Measurements from ENCODE around the gene DAB1.

DAB1 gene

DNA sequence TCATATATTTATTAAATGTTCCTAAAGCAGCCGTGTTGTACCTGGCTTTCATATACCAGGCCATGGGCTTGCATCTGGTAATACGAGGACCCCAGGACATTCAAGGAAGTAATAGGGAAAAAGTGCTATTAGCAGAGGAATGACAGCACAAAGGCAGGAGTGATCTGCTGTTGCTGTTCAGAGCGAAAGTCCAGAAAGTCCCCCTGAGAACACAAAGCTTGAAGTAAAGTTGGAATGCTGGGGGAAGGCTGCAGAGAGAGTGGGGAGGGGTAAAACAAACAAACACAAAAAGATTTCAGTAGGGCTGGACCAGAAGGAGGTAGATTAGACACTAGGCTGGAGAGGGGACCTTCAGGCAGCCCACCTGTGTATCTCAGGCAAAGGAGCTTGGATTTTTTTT lies 363.4 kb downstream of the DAB1 start:
- DNase-seq, result no peak

DNA sequence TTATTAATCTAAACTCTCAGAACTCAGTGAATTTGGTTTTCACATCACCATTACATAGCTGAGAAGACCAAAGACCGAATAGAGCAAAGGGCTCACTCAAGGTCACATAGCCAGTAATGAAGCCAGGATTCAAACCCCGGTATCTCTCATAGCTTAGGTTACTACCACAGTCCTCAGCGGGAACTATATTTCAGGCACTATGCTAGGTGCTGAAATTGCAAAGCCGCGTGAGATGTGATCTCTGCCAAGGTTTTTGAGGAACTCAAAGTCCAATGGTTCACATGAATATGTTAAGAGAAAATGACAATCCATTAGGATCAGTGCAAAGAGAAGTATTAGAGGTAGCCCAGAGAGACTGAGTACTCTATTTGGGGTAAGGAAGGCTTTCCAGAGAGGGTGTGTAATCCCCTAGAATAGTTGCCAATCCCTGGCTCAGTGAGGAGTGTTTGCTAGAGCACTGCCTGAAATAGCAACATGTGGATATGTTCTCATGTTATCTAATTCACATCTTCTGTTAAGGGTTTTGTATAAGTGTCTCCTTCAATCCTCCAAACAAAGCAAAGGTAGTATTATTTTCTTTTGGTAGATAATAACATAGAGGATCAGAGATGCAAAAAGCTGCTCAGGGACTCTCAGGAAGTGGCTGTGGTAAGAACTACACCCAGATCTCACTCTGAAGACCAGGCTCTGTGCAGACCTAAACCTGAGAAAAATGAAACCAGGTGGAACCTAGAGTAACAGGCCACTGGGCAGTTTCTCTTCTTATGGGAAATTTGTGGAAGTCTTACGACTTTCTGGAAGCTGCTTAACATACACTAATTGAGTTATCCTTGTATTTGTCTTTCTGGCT lies 365.0 kb downstream of the DAB1 start:
- no peak for DNase-seq

DNA sequence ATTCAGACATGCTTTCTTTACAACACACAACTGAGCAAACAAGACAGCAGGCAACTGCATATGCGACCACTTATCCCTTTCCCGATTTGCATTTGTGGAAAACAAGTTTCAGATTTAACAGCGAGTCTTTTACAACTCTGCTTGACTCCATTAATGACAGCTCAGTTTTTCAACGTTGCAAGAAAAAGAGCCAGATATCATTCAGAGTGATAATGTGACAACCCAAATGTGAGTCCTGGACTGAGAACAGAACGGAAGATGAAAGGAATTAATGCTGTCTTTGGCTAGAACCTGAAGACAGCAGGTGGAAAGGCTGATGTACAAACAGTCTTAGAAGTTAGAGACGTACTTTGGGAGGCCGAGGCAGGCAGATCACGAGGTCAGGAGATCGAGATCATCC lies 375.0 kb downstream of the DAB1 start:
- DNase-seq, result no peak

DNA sequence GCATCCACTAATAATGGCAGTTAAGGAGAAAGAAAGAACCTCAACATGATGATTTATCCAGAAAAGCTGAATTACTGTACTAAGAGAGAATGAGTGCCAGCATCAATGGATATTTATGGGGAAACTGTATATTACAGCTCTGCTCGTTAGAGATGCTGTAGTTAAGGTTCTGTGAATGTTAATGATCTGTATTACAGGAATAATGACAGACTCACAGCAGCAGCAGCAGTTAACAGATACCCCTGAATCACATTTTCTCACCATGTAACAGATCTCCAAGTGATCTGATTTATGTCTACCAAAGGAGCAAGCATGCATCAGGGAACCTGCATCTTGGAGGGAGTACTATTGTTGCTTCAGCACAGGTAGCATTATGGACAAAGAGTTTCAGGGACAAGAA lies 377.4 kb downstream of the DAB1 start:
- DNase-seq, result no peak

DNA sequence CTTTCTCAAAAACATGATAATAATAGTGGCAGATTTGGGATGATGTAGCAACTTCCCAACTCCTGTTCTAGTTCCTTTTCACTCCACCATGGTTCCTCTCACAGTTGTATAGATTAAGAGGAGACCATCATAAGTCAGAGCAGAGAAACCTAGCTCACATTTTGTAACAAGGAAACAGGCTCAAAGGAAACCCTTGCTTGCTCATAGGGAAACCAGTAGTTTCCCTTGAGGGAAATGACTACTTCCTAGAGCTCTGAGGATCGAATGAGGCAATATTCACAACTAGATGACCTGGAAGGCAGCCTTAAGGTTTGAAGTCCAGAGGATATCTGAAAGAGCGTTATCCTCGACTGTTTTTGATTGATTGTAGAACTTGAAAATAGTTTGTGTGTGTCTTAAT lies 382.0 kb downstream of the DAB1 start:
- DNase-seq, result no peak

DNA sequence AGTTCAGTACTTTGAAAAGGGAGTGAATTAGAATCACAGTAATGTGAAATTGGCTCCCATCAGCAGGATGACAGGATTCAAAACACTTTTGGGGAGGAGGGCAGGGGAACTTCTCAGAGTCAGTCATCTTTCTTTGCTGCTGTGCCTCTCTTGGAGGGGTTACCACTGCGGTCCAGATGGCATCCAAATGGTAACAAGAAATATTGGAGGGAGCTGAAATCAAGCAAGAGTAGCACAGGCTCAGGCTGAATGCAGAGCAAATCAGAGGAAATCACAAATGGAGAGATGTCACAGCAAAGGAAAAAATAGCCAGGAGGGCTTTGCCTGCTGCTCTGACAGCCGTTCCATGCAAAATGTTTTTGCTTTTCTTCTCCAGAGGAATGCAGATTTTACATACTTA lies 383.0 kb downstream of the DAB1 start:
- no peak for DNase-seq

DNA sequence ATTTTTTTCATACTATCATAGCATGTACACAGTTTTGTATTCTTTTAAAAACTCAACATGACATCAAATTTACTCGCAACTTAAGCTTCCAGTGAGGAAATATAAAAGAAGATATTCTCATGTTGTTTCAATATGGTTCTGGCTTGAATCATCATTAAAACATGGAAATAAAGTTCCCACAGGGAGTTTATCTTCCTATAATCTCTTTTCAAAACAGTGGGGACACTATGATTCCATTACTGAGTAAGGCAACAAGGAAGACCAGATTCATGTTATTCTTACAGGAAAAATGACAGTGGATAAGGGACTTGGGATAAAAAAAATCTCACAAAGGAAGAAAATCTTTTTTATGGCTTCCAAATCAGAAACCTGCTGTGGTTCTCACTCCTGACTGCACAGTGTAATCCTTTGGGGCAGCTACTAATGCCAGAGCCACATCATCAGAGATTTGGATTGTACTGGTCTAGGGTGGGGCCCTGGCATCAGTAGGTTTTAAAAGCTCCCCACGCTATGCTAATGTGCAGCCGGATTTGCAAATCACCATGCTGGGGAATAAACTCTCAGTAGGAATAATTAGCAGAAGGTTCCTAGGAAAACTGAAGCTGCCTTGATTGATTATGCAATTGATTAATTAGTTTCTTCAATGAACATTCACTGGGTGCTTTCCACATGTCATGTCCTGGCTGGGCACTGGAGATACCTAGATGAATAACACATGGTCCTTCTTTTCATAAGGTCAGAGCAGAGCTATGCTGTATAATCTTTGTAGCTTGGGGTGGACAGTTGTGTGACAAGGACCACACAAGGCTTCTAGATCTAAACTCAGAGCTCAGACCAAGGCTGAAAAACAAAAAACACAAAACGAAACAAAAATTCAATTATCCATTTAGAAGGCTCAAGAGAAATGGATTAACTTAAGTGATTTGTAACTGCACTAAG lies 386.9 kb downstream of the DAB1 start:
- DNase-seq, result no peak

DNA sequence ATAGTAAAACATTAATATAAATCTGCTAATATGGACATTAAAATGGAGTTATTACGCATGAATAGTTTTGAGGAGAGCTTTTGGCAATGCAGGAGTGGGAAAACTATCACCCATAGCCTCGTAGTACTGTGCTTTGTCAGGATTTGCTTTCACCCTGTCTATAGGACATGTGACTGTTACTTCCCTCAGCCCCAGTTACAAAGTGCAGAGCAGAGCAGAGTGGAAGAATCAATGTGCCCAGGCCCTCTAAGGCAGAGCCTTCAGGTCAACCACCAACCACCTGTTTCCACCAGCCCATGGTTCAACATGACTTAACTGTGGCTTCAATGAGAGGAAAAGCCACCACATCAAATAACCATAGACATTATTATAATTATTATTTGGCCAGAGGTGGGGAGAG lies 389.1 kb downstream of the DAB1 start:
- no peak for DNase-seq

DNA sequence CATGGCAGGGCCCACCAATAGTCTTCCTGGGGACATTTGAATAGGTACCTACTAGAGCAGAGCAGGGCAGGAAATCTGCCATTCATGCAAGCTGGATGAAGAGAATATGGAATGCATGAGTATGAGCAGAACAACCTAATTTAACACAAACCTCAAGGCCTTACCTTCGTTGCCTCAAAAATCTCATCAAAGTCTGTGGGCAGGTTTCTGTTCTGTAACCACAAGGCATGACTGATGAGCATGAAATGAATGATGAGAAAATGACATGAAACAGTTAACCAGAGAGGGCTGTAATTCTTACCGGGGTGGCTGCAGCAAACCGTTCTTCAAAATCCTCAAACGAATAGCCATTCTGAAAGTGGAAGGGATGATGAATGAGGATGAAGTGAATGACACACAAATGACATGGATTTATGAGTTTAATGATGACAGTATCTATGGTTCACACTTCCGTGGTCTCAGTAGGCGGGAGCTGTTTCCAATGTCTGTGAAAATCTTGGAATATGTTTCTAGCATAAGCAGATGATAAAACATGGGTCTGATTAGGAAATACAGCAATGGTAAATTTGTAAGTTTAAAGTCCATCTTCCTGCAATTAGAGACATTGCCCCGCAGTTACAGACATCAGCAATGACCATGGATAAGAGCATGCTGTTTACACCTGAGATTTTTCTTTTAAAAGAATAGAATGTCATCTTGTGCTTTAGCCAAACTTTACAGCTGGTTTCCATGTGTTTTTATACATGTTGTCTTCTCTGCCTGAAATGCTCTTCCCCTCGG lies 390.4 kb downstream of the DAB1 start:
- DNase-seq, result no peak

DNA sequence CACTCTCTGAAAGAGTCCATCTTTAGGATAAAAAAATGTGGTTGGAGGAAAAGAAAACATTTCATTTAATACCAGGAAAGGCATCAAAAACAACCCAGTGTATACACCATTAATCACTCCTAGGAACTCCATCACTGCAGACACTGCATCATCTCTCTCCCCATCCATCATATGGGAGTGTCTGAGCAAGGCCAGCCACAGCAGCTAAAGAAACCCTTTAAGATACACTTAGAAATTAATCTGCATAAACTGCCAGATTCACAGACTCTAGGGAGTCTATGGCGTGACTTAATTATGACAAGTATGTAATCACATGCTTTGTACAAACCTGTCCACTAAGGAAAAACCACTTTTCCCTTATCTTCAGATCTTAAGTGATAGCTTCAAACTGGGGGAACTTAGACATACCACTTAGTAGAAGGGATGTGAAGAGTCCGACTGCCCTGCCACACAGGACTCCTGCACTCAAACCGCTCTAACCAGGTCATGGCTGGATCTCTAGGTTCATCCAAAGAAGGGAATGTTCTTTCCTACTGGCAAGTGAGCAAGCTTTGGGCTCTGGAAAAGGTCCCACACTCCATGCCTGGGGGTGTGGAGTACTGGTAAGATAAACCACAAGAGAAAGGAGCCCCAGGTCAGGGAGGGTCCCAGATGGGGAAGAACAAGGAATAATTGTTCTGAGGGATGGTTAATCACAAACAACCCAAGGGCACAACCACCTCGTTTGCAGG lies 397.1 kb downstream of the DAB1 start:
- DNase-seq, result no peak

DNA sequence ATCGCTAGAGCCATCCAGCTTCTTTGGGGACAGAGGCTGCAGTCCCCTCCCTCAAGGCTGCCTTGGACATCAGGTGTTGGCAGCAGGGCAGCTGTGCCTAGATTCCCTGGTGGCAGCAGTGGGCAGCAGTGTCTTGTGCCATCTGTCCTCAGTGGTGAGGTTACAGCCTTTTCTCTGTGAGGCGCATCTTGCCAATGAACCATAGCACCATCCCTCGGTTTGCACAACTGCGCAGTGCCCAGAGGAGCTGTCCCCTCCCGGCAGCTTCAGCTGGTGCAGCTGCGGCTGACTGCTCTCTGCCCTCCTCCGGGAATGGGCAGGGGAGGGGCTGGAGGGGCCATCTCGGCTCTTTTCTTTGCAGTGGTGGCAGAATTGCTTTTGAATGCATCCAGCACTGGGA lies 399.0 kb downstream of the DAB1 start:
- DNase-seq, result no peak

DNA sequence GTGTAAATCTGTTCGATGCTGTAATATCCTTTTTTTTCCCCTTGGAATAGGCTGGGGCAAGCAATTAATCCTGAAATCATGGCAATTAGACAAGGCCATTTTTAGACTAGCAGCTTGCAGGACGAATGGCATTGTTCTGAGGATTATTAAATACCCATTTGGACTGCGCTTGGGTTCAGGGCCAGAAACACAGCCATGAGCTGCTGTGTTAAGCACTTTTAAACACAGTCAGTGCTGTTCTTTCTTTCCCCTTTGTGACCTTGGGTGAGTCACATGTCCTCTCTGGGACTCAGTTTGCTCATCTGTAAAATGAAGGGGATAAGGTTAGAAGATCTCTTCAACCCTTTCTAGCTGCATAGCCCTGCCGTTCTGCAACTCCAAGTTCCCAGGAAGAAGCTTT lies 399.4 kb downstream of the DAB1 start:
- DNase-seq, result no peak

DNA sequence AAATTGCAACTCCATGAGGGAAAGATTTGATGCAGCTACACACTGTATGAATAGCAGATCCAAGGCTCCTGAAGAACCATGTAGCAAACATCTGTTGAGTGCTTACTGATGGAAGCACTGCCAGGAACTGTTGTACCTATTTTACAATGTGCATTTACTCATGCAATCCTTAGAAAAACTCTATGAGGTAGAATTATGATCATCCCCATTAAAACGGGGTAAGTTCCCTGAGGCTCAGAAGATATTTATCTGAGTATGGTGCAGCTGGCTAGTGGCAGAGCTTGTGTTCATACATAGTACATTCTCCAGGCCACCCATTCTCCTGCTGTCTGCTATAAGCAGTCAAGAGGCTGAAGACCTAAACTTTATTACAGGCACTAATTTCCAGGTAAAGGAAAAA lies 403.6 kb downstream of the DAB1 start:
- DNase-seq, result no peak

DNA sequence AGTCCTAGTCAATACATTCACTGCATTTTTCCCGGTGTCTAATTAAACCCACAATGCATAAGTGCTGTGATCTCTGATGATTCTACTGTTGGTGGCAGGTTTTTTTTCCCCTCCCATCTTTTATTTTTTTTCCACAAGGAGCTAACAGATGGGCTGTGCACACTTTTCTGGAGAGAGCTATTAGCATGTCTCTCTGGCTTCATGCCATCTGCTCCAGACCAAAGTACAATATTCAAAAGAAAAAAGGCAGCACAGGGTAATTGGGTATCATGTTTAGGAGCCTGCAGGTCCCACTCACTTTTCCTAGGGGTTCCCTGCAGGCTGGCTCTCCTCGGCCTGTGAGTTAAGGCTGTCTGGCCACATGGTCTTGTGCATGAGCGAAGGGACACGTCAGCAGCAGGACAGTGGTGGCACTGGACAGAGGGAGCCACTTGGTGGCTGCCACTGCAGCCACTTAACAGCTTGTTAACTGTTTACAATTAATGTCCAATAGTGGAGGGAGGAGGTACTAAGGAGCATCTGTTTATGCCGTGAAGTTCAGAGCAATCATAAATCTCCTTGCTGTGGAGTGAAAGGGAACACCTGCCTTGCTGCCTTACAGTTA lies 404.5 kb downstream of the DAB1 start:
- no peak for DNase-seq

DNA sequence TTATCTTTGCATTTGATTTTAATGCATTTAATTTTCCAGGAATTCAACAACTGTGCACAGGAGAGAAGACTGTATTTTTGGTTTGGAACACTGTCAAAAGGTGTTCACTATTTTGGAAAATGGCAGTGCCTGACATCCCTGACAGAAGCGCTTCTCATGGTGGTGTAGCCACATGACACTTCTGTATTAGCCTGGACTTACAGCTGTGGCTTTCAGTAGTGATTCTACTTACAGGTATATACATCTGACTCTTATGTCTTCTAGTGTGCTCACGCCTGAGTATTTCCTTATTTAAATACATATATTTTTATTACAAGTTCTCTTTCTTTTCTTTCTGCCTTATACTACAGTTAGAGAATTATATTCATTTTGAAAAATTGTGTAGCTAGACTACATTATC lies 405.7 kb downstream of the DAB1 start:
- no peak for DNase-seq

DNA sequence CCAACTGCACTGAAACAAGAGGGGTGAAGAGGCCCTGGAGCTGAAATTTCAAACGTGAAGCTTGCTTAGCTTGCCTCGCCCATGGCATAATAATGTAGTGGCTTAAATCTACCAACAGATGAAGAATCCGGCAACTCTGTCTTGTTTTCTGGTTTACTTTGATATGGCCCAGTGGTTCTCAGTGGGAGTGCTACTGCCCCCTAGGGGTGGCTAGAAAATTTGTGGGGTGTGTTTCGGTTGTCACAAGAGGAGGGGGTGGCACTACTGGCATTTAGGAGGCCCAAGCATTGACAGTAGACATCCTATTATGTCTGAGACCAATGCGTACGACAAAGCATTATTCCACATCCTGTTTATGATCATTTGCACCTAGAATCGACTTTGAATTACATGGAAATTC lies 406.1 kb downstream of the DAB1 start:
- DNase-seq, result no peak

DNA sequence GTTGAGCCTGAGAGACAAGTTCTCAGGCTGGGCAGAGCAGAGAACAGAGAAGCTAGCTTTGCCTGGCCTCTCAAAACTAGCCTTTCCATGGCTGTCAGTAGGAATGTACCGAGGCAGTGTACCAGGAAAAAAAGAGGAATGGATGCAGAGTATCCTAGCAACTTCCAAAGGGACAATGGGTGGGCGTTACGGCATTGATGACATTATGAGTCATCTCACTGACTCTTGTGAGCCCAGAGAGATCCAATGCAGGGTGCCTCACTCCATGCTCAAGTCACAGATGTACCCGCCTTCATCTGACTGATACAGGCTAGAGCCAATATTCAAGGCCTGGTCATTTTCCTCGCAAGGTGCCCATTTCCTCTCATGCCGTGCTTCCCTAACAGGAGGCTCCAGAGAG lies 406.7 kb downstream of the DAB1 start:
- DNase-seq, result no peak

DNA sequence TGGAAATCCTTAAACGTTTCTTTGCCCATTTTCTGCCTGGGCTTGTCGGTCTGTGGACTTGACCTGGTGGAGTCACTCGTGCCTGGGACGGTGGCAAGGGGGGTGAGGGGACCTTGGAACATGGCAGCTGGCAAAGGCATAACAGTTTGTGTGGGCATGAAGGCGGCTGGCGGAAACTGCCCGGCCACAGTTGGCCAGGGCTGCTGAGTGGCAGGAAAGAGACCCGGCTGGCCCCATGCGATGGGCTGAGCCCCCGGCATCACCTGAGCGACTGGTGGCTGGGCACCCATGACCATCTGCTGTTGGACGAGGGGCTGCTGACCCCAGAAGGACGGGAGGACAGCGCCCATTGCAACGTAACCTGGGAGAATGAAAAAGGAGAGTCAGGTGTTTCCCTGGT lies 408.8 kb downstream of the DAB1 start:
- DNase-seq, result no peak

DNA sequence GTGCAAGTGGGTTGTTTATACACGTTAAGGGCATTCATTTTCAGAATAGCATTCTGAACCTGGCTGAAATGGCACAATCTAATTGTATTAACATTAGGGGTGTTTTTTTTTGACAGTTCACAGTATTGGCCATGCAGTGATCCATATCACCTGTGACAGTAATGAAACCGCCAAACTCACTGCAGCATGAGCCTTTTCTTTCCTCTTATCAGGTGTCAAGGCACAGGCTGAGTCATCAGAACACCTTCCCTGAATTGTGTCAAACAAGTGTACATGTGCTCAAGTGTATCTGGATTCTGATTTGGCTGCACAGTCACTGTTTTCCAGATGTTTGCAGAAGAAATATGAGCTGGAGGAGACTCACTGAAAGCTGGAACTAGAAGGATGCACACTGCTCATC lies 410.3 kb downstream of the DAB1 start:
- DNase-seq, result no peak

DNA sequence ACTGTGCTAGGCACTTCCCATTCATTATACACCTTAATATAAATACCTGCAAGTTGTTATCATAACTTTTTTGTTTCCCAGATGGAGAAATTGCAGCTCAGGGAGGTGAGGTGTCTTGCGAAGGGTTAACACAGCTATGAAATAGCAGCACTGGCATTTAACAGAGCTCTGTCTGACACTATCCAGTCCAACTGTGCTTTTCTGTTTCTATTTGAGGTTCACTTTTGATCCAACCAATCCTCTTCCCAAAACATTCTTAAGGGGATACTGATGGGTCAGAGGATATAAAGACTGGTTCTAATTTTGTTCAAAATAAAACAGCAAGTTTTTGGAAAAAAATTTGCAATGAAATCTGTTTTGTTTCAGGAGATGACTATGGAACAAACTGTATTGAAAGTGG lies 411.5 kb downstream of the DAB1 start:
- no peak for DNase-seq

DNA sequence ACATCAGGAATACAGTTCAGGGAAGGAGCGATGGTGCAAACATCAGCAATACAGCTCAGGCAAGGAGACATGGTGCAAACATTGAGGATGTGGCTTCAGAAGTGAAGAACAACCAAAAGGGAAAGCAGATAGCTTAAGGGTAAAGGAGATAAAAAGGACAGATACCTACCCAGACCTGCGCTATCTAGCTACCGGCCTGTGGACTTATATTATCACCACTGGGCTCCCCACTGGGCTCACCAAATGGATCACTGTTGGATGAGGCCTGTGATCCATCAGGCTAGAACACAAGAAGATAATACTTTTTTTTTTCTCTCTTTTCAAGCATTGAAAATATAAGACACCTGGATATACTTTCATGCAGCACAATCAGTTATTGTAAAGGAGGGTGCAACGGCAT lies 413.3 kb downstream of the DAB1 start:
- DNase-seq, result no peak

DNA sequence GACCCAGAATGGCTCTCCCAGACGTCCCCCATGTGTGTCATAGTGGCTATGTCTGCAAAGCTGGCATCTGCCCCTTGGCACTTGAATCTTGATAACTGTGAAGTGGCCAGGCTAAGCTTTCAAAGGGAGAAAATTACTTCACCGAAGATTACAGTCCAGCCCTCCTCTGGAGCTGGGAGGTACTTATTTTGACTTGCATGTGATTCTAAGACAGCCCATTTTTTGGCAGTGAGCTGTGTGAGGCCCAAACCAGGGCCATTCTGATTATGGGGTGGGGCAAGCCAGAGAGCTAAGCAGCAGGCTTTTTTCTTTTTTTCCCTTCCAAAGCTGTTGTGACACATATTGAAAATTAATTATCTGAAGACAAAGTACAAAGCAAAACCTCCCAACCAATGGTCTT lies 415.9 kb downstream of the DAB1 start:
- DNase-seq, result no peak
